Cardiac muscle cell (in vitro differentiated cells and primary cell): ENCODE results near the gene GUF1. TPM values are rescaled to one million over a fixed set of nuclear protein-coding genes. Genes with fewer than 3 reads are reported as not detected.
"Not testable (repeated sequence)": the region's sequence is repeated elsewhere in the genome, so short reads cannot be mapped to it uniquely, and the experiment has no call there.

Experiments used
- DNase-seq, 2 donors: peaks; one replicate each; pipeline versions ENCODE4 v3.0.0 to v3.0.0-alpha.2; 2010 to 2017; ENCODE audit warnings: low read depth in 1 of 2, low spot score in 1 of 2
- H3K27ac ChIP-seq: fragments of 200-600 bp; sonication (generic); 2 replicates; pipeline ENCODE4 v1.5.1; 2016
- H3K27me3 ChIP-seq: fragments of 200-600 bp; sonication (generic); 2 replicates; pipeline ENCODE4 v1.6.0; 2016; ENCODE audit warnings: control low read depth
- H3K36me3 ChIP-seq: fragments of 200-600 bp; sonication (generic); 2 replicates; pipeline ENCODE4 v1.5.1; 2016; ENCODE audit warnings: control low read depth
- H3K4me1 ChIP-seq: fragments of 200-600 bp; sonication (generic); 2 replicates; pipeline ENCODE4 v1.8.1; 2017; ENCODE audit warnings: low read depth, mild to moderate bottlenecking, mixed run types
- H3K4me3 ChIP-seq: fragments of 200-600 bp; sonication (generic); 2 replicates; pipeline ENCODE4 v1.5.1; 2016; ENCODE audit warnings: mild to moderate bottlenecking
- H3K9me3 ChIP-seq: fragments of 200-600 bp; sonication (generic); 2 replicates; pipeline ENCODE4 v1.5.1; 2017; ENCODE audit warnings: low read depth, mild to moderate bottlenecking, control low read depth
- CTCF ChIP-seq: IDR thresholded peaks from 2 replicates; pipeline ENCODE4 v1.5.1; 2012; ENCODE audit warnings: low read depth, mild to moderate bottlenecking, low read length
- polyA plus RNA-seq: library from polyadenylated mRNA; unstranded; fragments of >200 nt; fragmentation: Nextera tagmentation; extraction: Ambion mirVana; gene quantifications from 2 replicates; pipeline ENCODE4 v1.2.1, GENCODE V29; 2016
- total RNA-seq: library from RNA; depleted of rRNA; stranded (reverse); fragments of >200 nt; gene quantifications from 2 replicates; pipeline ENCODE4 v1.2.3, GENCODE V29; 2016

GUF1 gene
- total and polyA plus RNA-seq, 2 experiments from 2014 or later, result 18.4 to 19.5 TPM

- peak overlapping the region; percentile 62 for H3K27ac ChIP-seq
- H3K36me3 ChIP-seq, result no peaks in the 10 kb centered on the region
- H3K27me3 ChIP-seq, result peaks cover 2% of the 10 kb centered on the region
- peak overlapping the region; percentile 48 for H3K4me3 ChIP-seq
- no peaks in the 10 kb centered on the region for H3K9me3 ChIP-seq
- TF ChIP-seq CTCF, result no peak
- H3K4me1 ChIP-seq, result peaks cover 10% of the 10 kb centered on the region
- DNase-seq, result no peak
These were observed 47.5 kb downstream of the GUF1 start for GRCh38 chr4:44725726-44726037.

GRCh38 chr4:44726038-44726871, 48.0 kb downstream of the GUF1 start, which contains the start of gene GNPDA2:
TSS of gene GNPDA2 (minus strand) at chr4:44726556. CDS start at chr4:44722207, 4,349 bp downstream.
- Histone ChIP-seq H3K9me3 (no peaks in the 10 kb centered on the region), H3K27me3 (peaks cover 2% of the 10 kb centered on the region), H3K36me3 (no peaks in the 10 kb centered on the region), H3K4me3 (peak within 1 kb of the TSS; percentile 48), H3K27ac (peak within 1 kb of the TSS; percentile 62), H3K4me1 (peaks cover 10% of the 10 kb centered on the region)
- peak; percentile 94 for DNase-seq
- TF ChIP-seq CTCF, result peak; percentile 38

- no peak for DNase-seq
- no peak for TF ChIP-seq CTCF
- peaks cover 10% of the 10 kb centered on the region for H3K4me1 ChIP-seq
- H3K27ac ChIP-seq, result no peak overlapping the region
- no peaks in the 10 kb centered on the region for H3K9me3 ChIP-seq
- peaks cover 9% of the 10 kb centered on the region for H3K27me3 ChIP-seq
- H3K36me3 ChIP-seq, result no peaks in the 10 kb centered on the region
- no peak overlapping the region for H3K4me3 ChIP-seq
These were observed 49.3 kb downstream of the GUF1 start for GRCh38 chr4:44727471-44727870.

- not testable (repeated sequence) for H3K4me1 ChIP-seq, H3K4me3 ChIP-seq, H3K9me3 ChIP-seq, H3K27ac ChIP-seq, H3K27me3 ChIP-seq, DNase-seq, H3K36me3 ChIP-seq
These were observed 50.5 kb downstream of the GUF1 start for GRCh38 chr4:44728694-44729093.

- Histone ChIP-seq H3K9me3 (no peaks in the 10 kb centered on the region), H3K4me1 (no peaks in the 10 kb centered on the region), H3K27ac (no peak overlapping the region), H3K27me3 (peaks cover under 1% of the 10 kb centered on the region), H3K4me3 (no peak overlapping the region), H3K36me3 (no peaks in the 10 kb centered on the region)
- DNase-seq, result no peak
- TF ChIP-seq CTCF, result no peak
These were observed 58.7 kb downstream of the GUF1 start for GRCh38 chr4:44736900-44737299.

GRCh38 chr4:44738615-44739014, 60.4 kb downstream of the GUF1 start:
- H3K27ac ChIP-seq, result no peak overlapping the region
- no peak overlapping the region for H3K4me3 ChIP-seq
- peak; percentile 47 for TF ChIP-seq CTCF
- no peaks in the 10 kb centered on the region for H3K36me3 ChIP-seq
- no peaks in the 10 kb centered on the region for H3K27me3 ChIP-seq
- DNase-seq, result peak in 1 of 2 donors; percentile 13
- no peaks in the 10 kb centered on the region for H3K4me1 ChIP-seq
- no peaks in the 10 kb centered on the region for H3K9me3 ChIP-seq
